GM18951 (cell line): Measurements from ENCODE around the gene LEMD1.
"Not testable (repeated sequence)": the region's sequence is repeated elsewhere in the genome, so short reads cannot be mapped to it uniquely, and the experiment has no call there.

Source experiments
- POLR2A ChIP-seq: IDR thresholded peaks from 4 replicates; pipeline ENCODE4 v1.6.1; 2011; ENCODE audit warnings: mild to moderate bottlenecking; ENCODE audit not compliant: insufficient read length, insufficient read depth; ENCODE audit errors: extremely low read depth
- in situ Hi-C: fragments of 300-500 bp; cut with MboI; formaldehyde crosslinking; loops from one replicate; pipeline ENCODE4 v1.12.0; 2022; ENCODE audit warnings: low sequenced_read_pairs, mixed read lengths, inconsistent platforms; ENCODE audit not compliant: unreplicated experiment

The LEMD1 gene

DNA sequence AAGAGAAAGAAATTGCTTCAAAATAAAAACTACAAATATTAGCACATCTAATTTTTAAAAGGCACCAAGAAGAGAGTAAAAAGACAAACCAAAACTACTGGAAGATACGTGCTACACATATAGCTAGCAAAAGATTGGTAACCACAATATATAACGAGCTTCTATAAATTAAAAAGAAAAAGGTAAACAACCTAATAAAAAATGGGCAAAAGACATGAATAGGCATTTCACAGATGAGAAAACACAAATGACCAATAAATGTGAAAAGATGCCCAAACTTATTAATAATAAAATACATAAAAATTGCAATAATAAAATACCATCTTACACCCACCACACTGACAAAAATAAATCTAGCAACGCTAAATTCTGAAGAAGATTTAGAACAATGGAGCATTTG is 26.2 kb downstream of the LEMD1 start:
- TF ChIP-seq POLR2A: no peak
- in situ Hi-C loops: loop anchor here (5.0 kb wide), 1 partner anchor 92 kb away; no protein-coding TSS in a partner anchor

DNA sequence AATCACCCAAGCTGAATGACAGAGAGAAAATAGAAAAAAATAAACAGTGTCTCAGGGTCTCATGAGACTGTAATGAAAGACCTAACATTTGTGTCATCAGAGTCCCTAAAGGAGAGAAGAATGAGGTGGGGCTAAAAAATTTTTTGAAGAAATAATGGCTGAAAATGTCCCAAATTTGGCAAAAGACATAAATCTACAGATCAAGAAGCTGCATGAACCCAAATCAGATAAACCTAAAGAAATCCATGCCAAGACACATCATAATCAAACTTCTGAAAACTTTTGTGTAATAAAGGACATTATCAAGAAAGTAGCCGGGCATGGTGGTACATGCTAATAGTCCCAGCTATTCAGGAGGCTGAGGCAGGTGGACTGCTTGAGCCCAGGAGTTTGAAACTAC is 29.2 kb downstream of the LEMD1 start:
- in situ Hi-C loops: no loop called here
- TF ChIP-seq POLR2A: no peak

DNA sequence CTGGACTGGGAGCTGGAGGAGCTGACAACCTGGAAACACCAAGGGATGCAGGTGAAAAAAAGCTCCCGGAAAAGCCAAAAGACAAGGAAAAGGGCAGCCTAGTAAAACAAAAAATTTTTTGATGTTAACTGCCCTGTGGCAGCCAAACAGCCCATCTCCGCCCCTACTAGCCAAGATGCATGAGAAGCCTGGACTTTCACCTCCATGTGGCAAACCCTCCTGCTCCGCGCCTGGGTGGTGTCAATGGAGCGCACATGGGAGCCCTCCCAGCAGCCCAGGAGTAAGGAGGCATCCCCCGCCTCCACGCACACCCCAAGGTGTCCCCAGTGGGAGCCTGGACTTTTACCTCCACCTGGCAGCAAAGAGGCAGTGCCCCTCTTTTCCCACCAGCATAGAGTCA is 30.5 kb downstream of the LEMD1 start:
- in situ Hi-C loops: no loop called here
- TF ChIP-seq POLR2A: no peak

DNA sequence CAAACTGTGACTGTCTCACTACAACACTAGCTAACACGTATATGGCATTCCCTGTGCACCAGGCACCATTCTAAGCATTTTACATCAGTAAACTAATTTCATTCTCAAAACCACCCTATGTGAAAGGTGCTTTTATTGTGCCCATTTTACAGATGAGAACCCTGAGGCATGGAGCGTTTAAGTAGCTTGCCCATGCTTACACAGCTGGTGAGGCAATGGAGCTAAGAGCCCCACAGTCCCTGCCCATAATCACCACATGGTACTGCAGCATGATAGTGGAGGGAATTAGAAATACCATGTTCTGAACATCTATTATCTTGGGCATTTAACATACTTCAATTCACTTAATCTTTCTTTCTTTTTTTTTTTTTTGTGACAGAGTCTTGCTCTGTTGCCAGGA is 34.0 kb downstream of the LEMD1 start:
- in situ Hi-C loops: no loop called here
- TF ChIP-seq POLR2A: no peak

DNA sequence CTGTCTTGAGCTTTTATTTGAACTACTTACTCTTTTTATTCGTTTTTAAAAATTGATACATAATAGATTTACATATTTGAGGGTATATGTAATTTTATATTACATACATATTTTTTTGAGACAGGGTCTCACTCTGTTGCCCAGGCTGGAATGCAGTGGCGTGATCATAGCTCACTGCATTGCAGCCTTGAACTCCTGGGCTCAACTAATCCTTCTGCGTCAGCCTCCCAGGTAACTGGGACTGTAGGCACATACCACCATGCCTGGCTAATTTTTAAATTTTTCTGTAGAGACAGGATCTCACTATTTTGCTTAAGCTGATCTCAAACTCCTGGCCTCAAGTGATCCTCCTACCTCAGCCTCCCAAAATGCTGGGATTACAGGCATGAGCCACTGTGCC is 38.9 kb downstream of the LEMD1 start:
- in situ Hi-C loops: not testable (repeated sequence)

DNA sequence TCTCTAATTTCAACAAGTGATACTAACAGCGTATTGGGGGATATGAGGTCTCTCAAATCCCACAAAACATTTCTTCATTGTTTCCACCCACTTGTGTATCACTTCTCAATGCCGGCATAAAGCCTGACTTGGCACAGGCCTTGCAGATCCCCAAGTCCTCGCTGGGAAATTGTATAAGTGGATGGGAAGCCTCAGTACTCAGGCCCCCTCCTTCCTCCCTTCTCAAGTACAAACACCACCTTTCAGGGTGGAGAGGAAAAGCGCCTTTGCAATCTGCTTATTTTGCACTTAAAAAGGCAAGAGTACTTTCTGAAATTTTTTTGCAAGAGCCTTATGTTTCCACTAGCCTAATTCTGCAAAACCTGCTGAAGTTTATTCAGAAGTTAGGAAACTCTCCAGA is 39.3 kb downstream of the LEMD1 start:
- TF ChIP-seq POLR2A: no peak
- in situ Hi-C loops: no loop called here

DNA sequence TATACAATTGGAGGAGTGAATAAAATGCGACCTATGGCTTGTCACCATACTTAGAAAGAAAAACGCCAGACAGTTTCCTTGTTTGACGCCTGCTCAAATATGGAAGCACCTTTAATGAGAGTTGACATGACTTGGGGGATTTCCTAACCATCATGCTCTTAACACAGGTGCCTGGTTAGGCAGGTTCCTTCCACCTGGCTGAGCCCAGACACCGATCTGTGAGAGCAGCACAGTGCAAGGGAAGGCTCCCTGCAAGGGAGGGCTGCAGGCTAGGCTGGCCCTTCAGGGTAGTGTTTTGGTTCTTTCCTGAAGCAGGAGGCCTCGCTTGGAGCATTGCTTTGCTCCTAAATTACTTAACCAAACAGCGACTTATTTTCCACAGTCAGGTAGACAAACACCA is 40.6 kb downstream of the LEMD1 start:
- no peak for TF ChIP-seq POLR2A
- in situ Hi-C loops: no loop called here

DNA sequence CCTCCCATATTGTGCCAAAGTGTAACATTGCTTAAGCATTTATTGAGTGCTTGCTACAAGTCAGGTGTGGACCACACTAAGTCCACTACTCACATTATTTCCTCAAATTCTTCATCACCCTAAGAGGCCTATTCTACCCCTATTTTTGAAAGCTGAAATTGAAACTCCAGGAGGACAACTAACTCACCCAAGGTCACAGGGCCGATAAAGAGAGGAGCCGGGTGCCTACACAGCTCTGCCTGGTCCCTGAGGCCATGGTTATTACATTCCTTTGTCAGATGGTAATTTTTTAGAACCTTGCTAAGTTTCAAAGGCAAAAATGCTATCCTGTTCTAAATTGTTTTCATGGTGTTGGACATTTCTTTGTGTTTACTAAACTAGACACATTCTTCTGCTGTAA is 41.0 kb downstream of the LEMD1 start:
- in situ Hi-C loops: no loop called here
- TF ChIP-seq POLR2A: no peak

DNA sequence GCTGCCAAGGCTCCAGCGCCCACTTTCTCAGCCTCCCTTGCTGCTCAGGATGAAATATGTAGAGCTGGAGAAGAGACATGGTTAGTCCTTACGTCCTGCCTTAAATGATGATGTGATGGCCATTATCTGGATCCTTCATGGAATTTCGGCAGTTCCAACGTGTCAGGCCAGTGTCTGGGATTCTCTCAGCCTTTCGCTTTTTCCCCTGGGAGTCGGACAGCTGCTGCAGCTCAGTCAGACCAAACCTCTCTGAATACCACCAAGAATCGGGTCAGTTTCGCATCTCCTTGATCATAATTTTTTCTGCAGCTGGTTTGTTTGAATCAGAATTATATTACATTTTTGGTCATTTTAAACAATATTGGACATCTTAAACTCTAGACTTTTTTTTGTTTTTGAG is 42.8 kb downstream of the LEMD1 start:
- TF ChIP-seq POLR2A: no peak
- in situ Hi-C loops: no loop called here

DNA sequence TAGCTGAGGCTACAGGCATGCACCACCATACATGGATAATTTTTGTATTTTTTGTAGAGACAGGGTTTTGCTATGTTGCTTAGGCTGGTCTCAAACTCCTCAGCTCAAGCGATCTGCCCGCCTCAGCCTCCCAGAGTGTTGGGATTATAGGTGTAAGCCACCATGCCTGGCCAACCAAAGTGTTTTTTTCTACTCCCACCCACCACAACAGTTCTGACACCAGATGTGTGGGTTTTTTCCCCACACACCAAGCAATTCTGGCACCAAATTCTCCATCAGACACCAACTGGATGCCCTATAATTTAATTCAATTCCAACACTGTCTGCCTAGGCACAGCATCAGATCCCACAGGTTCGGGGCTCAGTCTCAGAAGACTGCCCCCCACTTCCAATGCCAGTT is 44.5 kb downstream of the LEMD1 start:
- in situ Hi-C loops: no loop called here
- TF ChIP-seq POLR2A: no peak

DNA sequence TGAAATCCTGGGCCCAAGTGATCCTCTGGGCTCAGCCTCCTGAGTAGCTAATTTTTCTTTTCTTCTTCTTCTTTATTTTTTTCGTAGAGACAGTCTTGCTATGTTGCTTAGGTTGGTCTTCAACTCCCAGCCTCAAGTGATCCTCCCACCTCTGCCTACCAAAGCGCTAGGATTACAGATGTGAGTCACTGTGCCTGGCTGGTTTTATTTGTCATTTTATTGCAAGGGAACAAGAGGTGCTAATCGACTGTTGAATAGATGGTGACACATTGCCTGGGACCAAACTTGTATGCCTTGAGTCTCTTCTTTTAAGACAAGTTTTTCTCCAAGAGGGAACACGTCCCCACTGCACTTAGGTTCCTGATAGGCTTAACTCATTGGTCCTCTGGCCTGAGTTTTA is 45.1 kb downstream of the LEMD1 start:
- in situ Hi-C loops: no loop called here
- TF ChIP-seq POLR2A: no peak

DNA sequence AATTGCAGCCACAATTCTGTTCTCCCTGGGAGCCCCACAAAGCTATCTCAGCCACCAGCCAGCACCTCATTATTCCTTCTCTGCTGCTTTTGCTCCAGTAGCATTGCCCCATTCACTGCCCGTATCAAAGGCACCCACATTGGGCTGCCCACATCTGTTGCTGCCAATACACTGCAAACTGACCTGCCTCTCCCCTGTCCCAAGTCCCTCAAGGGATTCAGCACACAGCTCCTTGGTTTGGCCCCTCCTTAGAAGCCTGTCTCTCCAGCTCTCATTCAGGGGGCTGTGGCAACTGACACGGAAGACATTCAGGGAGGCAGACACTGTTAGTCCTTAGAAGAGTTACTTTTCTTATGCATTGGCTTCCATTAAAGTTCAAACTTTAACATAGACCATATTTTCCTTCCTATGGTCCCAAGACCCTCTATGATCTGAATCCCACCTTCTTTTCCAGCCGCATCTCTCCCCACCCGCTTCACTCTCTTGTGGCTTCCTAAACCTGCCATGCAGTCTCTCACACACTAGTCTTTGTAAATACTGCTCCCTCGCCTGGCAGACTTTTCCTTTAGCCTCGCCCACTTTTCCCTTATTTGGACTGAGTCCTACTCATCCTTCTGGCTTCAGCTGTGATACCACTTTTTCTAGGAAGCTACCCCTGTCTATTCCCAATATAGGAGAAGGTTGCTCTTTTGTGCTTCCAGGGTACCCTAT is 45.9 kb downstream of the LEMD1 start:
- in situ Hi-C loops: no loop called here
- no peak for TF ChIP-seq POLR2A

DNA sequence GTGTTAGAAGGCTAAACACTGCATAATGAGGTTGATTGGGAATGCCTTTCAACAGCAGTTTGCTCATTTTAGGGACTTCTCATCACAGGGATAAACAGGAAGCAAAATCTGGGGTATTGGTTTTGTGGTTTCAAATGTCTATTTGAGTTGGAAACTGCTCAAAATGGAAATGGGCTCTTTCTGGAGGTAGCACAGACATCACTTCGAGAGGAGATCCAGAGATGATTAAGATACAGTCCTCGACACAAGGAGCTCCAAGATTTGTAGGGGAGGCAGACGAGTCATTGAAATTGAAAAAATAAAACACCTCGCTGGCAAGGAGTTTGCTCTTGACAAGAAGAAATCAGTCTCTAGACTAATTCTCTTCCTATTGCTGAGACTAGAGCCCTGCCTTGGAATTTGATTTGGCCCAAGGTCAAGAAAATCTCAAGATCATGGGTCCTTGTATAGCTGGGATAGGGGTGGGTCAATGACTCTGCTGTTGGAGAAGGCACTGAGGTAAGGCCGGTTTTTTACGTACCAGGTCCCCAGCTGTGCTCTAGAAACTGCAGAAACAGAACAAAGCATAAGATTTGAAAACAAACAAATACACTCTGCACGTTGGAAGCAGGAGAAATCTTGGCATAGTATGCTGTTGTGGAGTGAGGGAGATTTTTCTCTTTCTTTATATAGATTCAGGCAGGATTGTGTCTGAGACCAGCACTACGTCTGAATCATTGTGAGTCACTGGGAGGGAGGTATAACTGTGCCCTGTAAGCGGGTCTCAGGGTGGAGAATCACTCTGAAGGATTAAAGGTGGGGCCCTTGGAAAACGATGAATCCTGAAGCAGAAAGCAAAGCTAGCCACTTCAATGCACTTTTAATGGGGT is 47.4 kb downstream of the LEMD1 start:
- no peak for TF ChIP-seq POLR2A
- in situ Hi-C loops: no loop called here

DNA sequence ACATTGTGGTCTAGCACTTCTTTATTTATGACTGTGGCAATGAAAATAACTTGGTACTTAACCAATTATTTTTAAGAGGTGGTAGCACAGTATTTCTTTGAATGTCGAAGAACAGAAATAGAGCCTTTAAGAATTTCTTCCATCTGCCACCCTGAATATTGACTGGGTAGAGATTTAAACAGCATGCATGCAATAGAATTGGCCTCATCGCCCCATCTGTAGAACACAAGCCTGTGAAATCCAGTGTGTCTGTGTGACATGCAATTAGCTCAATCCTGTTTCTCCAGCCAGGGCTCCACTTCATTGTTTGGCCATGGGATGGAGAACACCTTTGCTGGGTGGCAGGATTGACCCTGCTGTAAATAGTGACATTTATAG is 48.1 kb downstream of the LEMD1 start:
- TF ChIP-seq POLR2A: no peak
- in situ Hi-C loops: no loop called here
